Kidney (tissue), 14 donors: ENCODE measurements around the gene KIF5C. TPM values are rescaled to one million over a fixed set of nuclear protein-coding genes. Genes with fewer than 3 reads are reported as not detected.

Experiments used
- DNase-seq, 5 donors: peaks; one replicate each; pipeline ENCODE4 v3.0.0-alpha.2; 2013 to 2020
- FAIRE-seq: peaks from 2 replicates; lab custom pipeline; 2012; peaks lifted over from hg19 to GRCh38; lab: Jason Lieb, UNC
- H3K27ac ChIP-seq, 2 donors: one replicate each; pipeline ENCODE4 v1.7.0; 2013; ENCODE audit warnings: low read depth in 2 of 2, low read length in 2 of 2, inconsistent platforms in 1 of 2
- H3K27me3 ChIP-seq: one replicate; pipeline ENCODE4 v1.7.1; 2013; ENCODE audit warnings: low read length, inconsistent platforms; ENCODE audit not compliant: control insufficient read depth, insufficient read depth
- H3K36me3 ChIP-seq, 3 donors: one replicate each; pipeline versions ENCODE4 v1.7.0 to v1.7.1; 2013; ENCODE audit warnings: low read length in 3 of 3, control low read depth in 1 of 3, inconsistent platforms in 1 of 3; ENCODE audit not compliant: insufficient read depth in 3 of 3, control insufficient read depth in 2 of 3
- H3K4me1 ChIP-seq, 3 donors: one replicate each; pipeline versions ENCODE4 v1.7.0 to v1.7.1; 2013; ENCODE audit warnings: low read length in 3 of 3, inconsistent platforms in 1 of 3, low read depth in 1 of 3; ENCODE audit not compliant: control insufficient read depth in 2 of 3, insufficient read depth in 2 of 3
- H3K4me3 ChIP-seq, 3 donors: one replicate each; pipeline versions ENCODE4 v1.7.0 to v1.8.1; 2013; ENCODE audit warnings: low read length in 3 of 3, control low read depth in 1 of 3, inconsistent platforms in 1 of 3
- H3K9ac ChIP-seq, 3 donors: one replicate each; pipeline versions ENCODE4 v1.7.0 to v1.7.1; 2013; ENCODE audit warnings: low read length in 3 of 3, control low read depth in 1 of 3, inconsistent platforms in 1 of 3
- H3K9me3 ChIP-seq, 3 donors: one replicate each; pipeline versions ENCODE4 v1.7.0 to v1.7.1; 2013; ENCODE audit warnings: low read length in 3 of 3, control low read depth in 1 of 3, inconsistent platforms in 1 of 3; ENCODE audit not compliant: control insufficient read depth in 2 of 3, insufficient read depth in 1 of 3
- intact Hi-C: fragments of 100-400 bp; cut with DNase I; formaldehyde crosslinking; loops from one replicate; pipeline ENCODE4 v1.11.1; 2022
- polyA plus RNA-seq: library from polyadenylated mRNA; stranded (reverse); fragments of 350-450 nt; fragmentation: Illumina TruSeq; extraction: RNeasy Lipid Tissue Mini Kit (QIAGEN cat#74804); gene quantifications from one replicate; pipeline ENCODE4 v1.2.3, GENCODE V29; 2014; ENCODE audit warnings: low read depth, low replicate concordance; ENCODE audit not compliant: insufficient read depth
- total RNA-seq: library from RNA; stranded (reverse); fragmentation: NEBNext Ultra II Directional; extraction: Animal tissue kit (Norgen Biotek cat#: 25700); gene quantifications from one replicate; pipeline ENCODE4 v1.2.1, GENCODE V29; 2021
- TF ChIP-seq, protein P1 (sequence below): IDR thresholded peaks from 3 replicates; pipeline ENCODE4 v1.5.1; 2012; ENCODE audit warnings: mild to moderate bottlenecking, moderate library complexity, borderline replicate concordance; ENCODE audit not compliant: insufficient read depth; ENCODE audit errors: extremely low read depth
- donor health status: control.
- donor health status: control.
- donor health status: control.
- donor health status: control.
- donor health status: control.
- donor health status: DM: yes; HTN: yes; CAD: no.
- donor health status: Normal renal cell carcinoma (clear cell type).

Gene KIF5C
- total and polyA plus RNA-seq, 2 donors from 2014 or later = 1.0 to 3.6 TPM

DNA sequence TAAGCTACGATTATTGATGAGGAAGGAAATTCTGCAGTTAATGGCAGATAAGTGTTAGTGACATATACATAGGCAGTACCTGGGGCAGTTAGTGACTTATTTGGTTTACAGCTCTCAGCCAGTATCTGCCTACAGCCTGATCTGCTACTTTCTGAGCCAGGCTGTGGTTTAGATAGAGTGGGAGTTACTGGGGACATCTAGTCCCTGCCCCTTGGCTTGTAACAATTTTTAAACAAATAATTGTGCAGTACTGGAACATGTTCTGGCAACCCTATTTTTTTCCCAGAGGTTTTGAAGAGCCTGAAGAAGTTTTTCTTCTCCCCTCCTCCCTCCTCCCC lies 2.3 kb downstream of the KIF5C start:
- Histone ChIP-seq H3K4me3 (no peak overlapping the region), H3K27ac (no peak overlapping the region), H3K9me3 (peaks cover 1 to 10% (median 3%) of the 10 kb centered on the region in 3 donors), H3K4me1 (peaks cover 0 to 5% (median 0%) of the 10 kb centered on the region in 3 donors), H3K36me3 (no peaks in the 10 kb centered on the region), H3K27me3 (no peaks in the 10 kb centered on the region), H3K9ac (no peak overlapping the region)
- no peak for FAIRE-seq
- TF ChIP-seq, protein P1, sequence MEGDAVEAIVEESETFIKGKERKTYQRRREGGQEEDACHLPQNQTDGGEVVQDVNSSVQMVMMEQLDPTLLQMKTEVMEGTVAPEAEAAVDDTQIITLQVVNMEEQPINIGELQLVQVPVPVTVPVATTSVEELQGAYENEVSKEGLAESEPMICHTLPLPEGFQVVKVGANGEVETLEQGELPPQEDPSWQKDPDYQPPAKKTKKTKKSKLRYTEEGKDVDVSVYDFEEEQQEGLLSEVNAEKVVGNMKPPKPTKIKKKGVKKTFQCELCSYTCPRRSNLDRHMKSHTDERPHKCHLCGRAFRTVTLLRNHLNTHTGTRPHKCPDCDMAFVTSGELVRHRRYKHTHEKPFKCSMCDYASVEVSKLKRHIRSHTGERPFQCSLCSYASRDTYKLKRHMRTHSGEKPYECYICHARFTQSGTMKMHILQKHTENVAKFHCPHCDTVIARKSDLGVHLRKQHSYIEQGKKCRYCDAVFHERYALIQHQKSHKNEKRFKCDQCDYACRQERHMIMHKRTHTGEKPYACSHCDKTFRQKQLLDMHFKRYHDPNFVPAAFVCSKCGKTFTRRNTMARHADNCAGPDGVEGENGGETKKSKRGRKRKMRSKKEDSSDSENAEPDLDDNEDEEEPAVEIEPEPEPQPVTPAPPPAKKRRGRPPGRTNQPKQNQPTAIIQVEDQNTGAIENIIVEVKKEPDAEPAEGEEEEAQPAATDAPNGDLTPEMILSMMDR = no peak
- intact Hi-C loops = no loop called here
- no peak for DNase-seq

GRCh38 chr2:148880636-148881035 lies 5.6 kb downstream of the KIF5C start:
- Histone ChIP-seq H3K9me3 (peaks cover 1 to 10% (median 3%) of the 10 kb centered on the region in 3 donors), H3K4me3 (no peak overlapping the region), H3K27ac (no peak overlapping the region), H3K27me3 (no peaks in the 10 kb centered on the region), H3K9ac (no peak overlapping the region), H3K4me1 (peaks cover 0 to 5% (median 0%) of the 10 kb centered on the region in 3 donors), H3K36me3 (no peaks in the 10 kb centered on the region)
- FAIRE-seq (no peak), DNase-seq (no peak)
- intact Hi-C loops = no loop called here
- TF ChIP-seq, protein P1 = no peak

DNA sequence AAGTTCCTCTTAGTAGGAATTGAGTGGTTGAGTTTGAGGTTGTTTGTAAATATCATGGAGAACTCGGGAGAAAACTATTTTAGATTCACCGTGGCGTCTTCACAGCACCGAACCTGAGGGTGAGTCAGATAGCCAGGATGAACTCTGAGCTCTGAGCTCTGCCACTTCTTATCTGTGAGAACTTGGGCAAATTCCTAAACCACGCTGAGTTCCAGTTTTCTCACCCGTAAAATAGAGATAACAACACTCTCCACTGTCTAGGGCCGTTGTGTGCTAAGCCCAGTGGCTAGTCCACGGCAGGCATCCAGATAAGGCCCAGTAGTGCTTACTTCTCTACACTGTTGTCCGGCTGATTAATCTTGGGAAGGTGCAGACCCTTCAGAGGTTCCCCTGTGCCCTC lies 7.0 kb downstream of the KIF5C start:
- TF ChIP-seq, protein P1 = no peak
- Histone ChIP-seq H3K4me3 (no peak overlapping the region), H3K27ac (no peak overlapping the region), H3K9me3 (peaks cover 1 to 10% (median 3%) of the 10 kb centered on the region in 3 donors), H3K27me3 (no peaks in the 10 kb centered on the region), H3K36me3 (no peaks in the 10 kb centered on the region), H3K9ac (no peak overlapping the region), H3K4me1 (peaks cover 0 to 2% (median 0%) of the 10 kb centered on the region in 3 donors)
- FAIRE-seq = no peak
- intact Hi-C loops = no loop called here
- no peak for DNase-seq

DNA sequence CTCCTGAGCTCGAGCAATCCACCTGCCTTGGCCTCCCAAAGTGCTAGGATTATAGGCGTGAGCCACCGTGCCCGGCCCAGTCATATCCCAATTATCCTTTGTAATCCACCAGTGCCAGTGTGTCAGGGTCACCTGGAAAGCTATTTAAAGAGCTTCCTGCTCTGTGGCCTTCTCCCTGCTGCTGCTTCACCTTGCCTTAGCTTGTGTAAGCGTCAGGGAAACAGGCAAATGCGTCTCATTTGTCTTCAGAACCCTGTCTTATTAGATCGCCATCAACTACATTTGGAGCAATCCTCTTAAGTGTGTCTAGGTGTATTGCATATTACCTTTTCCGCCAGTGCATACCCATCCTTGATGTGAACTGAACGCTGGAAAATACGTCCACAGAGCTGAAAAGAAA lies 10.2 kb downstream of the KIF5C start:
- H3K9me3 ChIP-seq = peaks cover 0 to 9% (median 1%) of the 10 kb centered on the region in 3 donors
- peaks cover 0 to 5% (median 0%) of the 10 kb centered on the region in 3 donors for H3K4me1 ChIP-seq
- DNase-seq = no peak
- H3K4me3 ChIP-seq = no peak overlapping the region
- no peak for FAIRE-seq
- no peak overlapping the region for H3K9ac ChIP-seq
- intact Hi-C loops = no loop called here
- no peaks in the 10 kb centered on the region for H3K36me3 ChIP-seq
- H3K27ac ChIP-seq = no peak overlapping the region
- no peaks in the 10 kb centered on the region for H3K27me3 ChIP-seq
- TF ChIP-seq, protein P1 = no peak
